NOMO-1 (cell line): ENCODE measurements around the gene TLE6.
"Not testable (repeated sequence)": the region's sequence is repeated elsewhere in the genome, so short reads cannot be mapped to it uniquely, and the experiment has no call there.

Experiments used
- DNase-seq, 2 experiments: peaks; one replicate each; lab custom pipeline; 2025; ENCODE audit not compliant: unreplicated experiment in 2 of 2; lab: John Stamatoyannopoulos, UW

The TLE6 gene

GRCh38 chr19:2977001-2977745 is at the start of gene TLE6:
TLE6 (plus strand) TSS chr19:2977564; CDS start chr19:2978234, 670 bp downstream.
- DNase-seq = peak; percentile 96 to 98

GRCh38 chr19:2933490-2933910 is 43.9 kb upstream of the TLE6 start:
- DNase-seq = no peak

GRCh38 chr19:2935863-2936262 is 41.5 kb upstream of the TLE6 start:
- not testable (repeated sequence) for DNase-seq

DNA sequence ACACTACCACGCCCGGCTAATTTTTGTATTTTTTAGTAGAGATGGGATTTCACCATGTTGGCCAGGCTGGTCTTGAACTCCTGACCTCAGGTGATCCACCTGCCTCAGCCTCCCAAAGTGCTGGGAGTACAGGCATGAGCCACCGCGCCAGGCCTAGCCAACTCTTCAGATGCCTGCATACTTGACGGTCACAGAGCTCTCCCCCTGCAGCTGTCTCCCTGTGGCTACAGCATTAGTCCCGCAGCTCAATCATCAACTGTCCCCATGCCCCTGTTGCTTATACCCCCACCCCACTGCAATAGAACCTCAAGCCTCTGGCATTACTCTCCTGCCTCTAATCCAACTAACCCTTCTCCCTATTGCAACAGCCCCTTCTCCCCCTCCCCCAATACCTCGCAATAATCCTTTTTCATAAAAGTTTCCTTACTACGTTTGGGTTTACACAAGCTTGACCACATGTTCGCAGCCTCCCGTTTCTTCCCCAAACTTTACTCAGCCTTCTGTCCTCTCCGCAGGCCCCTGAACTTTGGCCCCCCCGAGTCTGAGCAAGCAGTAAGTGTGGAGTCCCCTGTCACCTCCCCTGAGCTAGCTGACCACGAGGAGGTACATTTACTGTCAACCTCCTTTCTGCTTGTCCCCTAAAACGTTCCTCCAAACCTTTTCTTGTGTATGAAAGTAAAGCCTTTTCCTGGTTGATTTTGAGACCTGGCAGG is 34.3 kb upstream of the TLE6 start:
- DNase-seq = no peak

GRCh38 chr19:2944403-2944774 is 33.0 kb upstream of the TLE6 start:
- no peak for DNase-seq

GRCh38 chr19:2944775-2945574 is 32.4 kb upstream of the TLE6 start, which contains the start of gene ZNF77:
ZNF77 (minus strand) TSS chr19:2944971; CDS start chr19:2944840, 131 bp downstream.
- DNase-seq = peak; percentile 93 to 98

DNA sequence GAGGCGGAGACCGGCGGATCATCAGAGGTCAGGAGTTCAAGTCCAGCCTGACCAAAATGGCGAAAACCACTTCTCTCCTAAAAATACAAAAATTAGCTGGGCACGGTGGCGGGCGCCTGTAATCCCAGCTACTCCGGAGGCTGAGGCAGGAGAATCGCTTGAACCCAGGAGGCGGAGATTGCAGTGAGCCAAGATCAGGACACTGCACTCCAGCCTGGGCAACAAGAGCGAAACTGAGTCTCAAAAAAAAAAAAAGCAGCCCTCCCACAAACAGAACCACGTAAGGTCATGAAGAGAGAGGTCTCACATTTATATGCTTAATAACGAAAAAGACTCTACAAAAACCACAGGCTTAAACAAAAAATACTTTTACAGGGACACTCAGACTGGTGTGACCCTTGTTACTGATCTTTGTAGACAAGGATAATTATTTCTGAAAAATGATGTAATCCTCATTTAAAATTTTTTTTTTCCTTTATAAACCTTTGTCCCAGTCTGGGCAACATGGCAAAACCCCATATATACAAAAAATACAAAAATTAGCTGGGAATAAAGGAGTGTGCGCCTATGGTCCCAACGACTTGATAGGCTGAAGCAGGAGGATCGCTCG is 31.7 kb upstream of the TLE6 start:
- no peak for DNase-seq

DNA sequence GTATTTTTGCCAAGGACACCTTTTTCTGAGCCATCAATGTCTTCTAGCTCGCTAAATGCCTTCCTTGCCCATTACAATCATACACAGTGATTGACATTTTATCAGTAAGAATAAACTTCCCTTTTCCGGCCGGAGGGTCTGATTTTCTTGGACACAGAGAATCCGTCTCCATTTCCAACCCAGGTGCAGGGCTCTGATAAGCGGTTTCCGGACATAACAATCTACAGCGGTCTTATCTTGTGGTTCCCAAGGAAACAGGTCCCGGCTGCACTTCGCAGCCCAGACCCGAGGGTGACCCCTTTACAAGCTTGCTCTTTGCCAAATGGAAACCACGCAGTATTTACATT is 27.5 kb upstream of the TLE6 start:
- DNase-seq = peak in 1 of 2 experiments; percentile 58

- peak; percentile 97 to 99 for DNase-seq
Observed at GRCh38 chr19:2950286-2951124, 26.9 kb upstream of the TLE6 start.

- DNase-seq = no peak
Observed at GRCh38 chr19:2952953-2953481, 24.3 kb upstream of the TLE6 start.

- DNase-seq = no peak
Observed at GRCh38 chr19:2957160-2957559, 20.2 kb upstream of the TLE6 start.

DNA sequence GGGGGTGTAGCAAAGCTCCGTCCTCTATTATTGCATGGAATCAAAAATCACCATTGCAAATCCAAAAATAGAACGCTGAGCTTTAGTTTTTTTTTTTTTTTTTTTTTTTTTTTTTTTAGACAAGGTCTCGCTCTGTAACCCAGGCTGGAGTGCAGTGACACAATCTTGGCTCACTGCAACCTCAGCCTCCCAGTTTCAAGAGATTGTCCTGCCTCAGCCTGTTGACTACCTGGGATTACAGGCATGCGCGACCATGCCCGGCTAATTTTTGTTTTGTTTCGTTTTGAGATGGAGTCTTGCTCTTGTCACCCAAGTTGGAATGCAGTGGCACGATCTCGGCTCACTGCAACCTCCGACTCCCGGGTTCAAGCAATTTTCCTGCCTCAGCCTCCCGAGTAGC is 17.2 kb upstream of the TLE6 start:
- no peak for DNase-seq

DNA sequence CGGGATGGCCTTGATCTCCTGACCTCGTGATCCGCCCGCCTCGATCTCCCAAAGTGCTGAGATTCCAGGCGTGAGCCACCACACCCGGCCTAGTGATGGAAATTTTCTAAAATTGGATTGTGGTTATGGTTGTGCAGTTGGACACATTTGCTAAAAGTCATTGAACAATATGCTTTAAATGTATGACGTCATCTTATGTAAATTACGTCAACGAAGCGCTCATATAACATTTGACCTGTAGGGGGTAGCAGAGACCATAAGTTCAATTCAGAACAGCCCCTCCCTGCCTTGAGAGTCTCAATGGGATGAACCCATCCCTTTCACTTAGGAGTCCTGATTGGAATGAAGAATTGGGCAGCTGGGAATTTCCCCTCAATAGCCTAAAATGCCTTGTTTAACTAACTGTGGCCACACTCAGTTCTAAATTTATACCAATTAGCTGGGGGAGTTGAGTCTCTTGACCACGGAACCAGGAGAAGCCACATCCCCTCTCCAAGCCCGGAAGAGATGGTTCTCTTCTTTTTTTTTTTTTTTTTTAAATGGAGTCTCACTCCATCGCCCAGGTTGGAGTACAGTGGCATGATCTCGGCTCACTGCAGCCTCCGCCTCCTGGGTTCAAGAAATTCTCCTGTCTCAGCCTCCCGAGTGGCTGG is 15.2 kb upstream of the TLE6 start:
- peak in 1 of 2 experiments; percentile 61 for DNase-seq

- DNase-seq = no peak
Observed at GRCh38 chr19:2963122-2963521, 14.2 kb upstream of the TLE6 start.

DNA sequence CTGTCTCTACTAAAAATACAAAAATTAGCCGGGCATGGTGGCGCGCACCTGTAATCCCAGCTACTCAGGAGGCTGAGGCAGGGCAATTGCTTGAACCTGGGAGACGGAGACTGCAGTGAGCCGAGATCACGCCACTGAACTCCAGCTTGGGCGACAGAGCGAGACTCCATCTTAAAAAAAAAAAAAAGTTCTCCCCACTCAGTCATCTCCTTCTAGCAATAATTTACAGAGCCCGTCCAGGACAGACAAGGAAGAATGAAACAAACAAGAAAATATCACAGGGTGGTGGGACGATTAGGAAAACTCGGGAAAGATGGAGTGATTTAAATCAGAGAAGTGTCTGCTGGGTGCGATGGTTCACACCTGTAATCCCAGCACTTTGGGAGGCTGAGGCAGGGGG is 13.7 kb upstream of the TLE6 start:
- DNase-seq = not testable (repeated sequence)

DNA sequence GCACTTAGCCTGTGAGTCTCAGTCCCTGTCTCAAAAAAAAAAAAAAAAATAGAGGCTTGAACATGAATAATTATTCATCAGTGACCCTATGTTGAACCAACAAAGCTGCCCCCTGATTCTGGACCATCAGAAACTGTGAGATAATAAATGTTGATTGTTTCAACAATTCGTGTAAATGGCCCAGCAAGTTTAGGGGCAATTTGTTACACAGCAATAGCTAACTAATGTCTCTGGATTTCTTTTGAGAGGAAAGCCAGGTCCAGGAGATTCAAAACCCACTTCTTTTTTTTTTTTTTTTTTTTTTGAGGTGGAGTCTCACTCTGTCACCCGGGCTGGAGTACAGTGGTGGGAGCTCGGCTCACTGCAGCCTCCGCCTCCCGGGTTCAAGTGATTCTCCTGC is 12.5 kb upstream of the TLE6 start:
- no peak for DNase-seq

GRCh38 chr19:2967972-2968371 is 9.4 kb upstream of the TLE6 start:
- no peak for DNase-seq

GRCh38 chr19:2969104-2969504 is 8.3 kb upstream of the TLE6 start:
- DNase-seq = no peak

DNA sequence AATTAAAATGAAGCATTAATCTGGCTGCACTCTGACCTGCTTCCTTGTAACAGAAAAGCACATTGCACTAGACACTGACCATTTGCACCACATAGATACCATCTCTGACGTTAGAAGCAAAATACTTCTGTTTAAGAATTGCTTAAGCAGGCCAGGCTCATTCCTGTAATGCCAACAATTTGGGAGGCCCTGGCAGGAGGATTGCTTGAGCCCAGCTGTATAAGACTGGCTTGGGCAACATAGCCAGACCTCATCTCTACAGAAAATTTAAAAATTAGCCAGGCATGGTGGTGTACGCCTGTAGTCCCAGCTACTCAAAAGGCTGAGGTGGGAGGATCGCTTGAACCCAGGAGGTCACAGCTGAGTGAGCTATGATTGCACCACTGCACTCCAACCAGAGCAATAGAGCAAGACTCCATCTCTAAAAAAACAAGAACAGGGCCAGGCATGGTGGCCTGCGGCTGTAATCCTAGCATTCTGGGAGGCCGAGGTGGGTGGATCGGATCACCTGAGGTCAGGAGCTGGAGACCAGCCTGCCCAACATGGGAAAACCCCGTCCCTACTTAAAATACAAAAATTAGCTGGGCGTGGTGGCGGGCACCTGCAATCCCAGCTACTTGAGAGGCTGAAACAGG is 7.0 kb upstream of the TLE6 start:
- DNase-seq = no peak
